ENCODE measurements around the gene C3orf38.
A peak's percentile ranks its signal among the peaks of the same experiment; 100 is the strongest.

The C3orf38 gene

DNA sequence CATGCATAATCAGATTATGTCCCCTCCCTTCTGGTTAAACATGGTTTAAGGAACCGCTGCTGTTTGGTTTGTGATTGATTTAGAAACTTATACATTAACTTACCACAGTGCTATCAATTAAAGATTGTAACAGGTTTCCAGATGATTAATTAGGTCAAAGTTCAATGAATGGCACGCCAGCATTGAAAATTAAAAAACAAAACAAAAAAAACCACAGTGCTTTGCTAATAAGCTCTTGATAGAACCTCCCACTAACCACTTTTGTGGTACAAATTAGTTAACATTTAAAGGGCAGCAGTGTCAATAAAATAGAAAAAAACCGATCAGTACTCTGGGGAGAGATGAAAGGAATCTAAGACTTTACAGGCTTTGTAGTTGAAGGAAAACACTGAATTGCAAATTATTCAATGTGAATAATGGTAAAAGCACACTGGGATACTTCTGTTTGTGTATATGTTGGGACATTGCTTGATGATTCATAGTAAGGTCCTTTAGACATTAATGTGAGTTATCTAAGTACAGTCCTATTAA is 7.6 kb upstream of the C3orf38 start:
- TF ChIP-seq CEBPB (IDR thresholded peaks at IDR 0.05): no peak
- TF ChIP-seq YY1 (IDR thresholded peaks at IDR 0.05; ENCODE audit: low read depth): no peak
- no peak for TF ChIP-seq EGR1 (IDR thresholded peaks at IDR 0.05)
- TF ChIP-seq ZBTB7A (IDR thresholded peaks at IDR 0.05; ENCODE audit: low read depth): no peak
- no peak for TF ChIP-seq TAF1 (IDR thresholded peaks at IDR 0.05; ENCODE audit: low read depth)
- no peak for TF ChIP-seq EP300 (IDR thresholded peaks at IDR 0.05; ENCODE audit: borderline replicate concordance)
- no peak for TF ChIP-seq NFIC (IDR thresholded peaks at IDR 0.05)
- no peak for TF ChIP-seq TEAD4 (IDR thresholded peaks at IDR 0.05)
- no peak for TF ChIP-seq TCF12 (IDR thresholded peaks at IDR 0.05; ENCODE audit: low read depth)
- TF ChIP-seq RAD21 (IDR thresholded peaks at IDR 0.05; ENCODE audit: low read depth): no peak
- TF ChIP-seq, protein P1, sequence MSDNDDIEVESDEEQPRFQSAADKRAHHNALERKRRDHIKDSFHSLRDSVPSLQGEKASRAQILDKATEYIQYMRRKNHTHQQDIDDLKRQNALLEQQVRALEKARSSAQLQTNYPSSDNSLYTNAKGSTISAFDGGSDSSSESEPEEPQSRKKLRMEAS (IDR thresholded peaks at IDR 0.05): no peak
- TF ChIP-seq, protein P2, sequence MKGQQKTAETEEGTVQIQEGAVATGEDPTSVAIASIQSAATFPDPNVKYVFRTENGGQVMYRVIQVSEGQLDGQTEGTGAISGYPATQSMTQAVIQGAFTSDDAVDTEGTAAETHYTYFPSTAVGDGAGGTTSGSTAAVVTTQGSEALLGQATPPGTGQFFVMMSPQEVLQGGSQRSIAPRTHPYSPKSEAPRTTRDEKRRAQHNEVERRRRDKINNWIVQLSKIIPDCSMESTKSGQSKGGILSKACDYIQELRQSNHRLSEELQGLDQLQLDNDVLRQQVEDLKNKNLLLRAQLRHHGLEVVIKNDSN (IDR thresholded peaks at IDR 0.05): no peak
- no peak for TF ChIP-seq CREB1 (IDR thresholded peaks at IDR 0.05; ENCODE audit: low read depth)
- TF ChIP-seq, protein P3, sequence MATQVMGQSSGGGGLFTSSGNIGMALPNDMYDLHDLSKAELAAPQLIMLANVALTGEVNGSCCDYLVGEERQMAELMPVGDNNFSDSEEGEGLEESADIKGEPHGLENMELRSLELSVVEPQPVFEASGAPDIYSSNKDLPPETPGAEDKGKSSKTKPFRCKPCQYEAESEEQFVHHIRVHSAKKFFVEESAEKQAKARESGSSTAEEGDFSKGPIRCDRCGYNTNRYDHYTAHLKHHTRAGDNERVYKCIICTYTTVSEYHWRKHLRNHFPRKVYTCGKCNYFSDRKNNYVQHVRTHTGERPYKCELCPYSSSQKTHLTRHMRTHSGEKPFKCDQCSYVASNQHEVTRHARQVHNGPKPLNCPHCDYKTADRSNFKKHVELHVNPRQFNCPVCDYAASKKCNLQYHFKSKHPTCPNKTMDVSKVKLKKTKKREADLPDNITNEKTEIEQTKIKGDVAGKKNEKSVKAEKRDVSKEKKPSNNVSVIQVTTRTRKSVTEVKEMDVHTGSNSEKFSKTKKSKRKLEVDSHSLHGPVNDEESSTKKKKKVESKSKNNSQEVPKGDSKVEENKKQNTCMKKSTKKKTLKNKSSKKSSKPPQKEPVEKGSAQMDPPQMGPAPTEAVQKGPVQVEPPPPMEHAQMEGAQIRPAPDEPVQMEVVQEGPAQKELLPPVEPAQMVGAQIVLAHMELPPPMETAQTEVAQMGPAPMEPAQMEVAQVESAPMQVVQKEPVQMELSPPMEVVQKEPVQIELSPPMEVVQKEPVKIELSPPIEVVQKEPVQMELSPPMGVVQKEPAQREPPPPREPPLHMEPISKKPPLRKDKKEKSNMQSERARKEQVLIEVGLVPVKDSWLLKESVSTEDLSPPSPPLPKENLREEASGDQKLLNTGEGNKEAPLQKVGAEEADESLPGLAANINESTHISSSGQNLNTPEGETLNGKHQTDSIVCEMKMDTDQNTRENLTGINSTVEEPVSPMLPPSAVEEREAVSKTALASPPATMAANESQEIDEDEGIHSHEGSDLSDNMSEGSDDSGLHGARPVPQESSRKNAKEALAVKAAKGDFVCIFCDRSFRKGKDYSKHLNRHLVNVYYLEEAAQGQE (IDR thresholded peaks at IDR 0.05; ENCODE audit: low read depth): no peak
- no peak for TF ChIP-seq FOXM1 (IDR thresholded peaks at IDR 0.05; ENCODE audit: borderline replicate concordance, low read depth)

DNA sequence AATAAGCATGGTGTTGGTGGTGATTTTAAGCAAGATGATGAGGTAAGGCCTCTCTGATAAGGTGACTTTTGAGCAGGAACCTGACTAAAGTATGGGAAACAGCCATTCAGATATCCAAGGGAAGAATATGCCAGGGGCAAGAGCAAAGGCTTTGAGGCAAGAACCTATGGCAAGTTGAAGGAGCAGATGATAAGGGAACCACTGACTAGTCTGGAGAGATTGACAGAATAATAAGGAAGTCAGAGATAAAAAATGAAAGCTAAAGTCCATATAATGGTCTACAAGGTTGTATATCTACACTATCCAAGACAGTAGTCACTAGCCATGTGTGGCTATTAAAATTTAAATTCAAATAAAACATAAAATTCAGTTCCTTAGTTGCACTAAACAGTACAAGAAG is 2.5 kb upstream of the C3orf38 start:
- TF ChIP-seq FOXM1 (IDR thresholded peaks at IDR 0.05; ENCODE audit: borderline replicate concordance, low read depth) (no peak), TEAD4 (IDR thresholded peaks at IDR 0.05) (no peak)

DNA sequence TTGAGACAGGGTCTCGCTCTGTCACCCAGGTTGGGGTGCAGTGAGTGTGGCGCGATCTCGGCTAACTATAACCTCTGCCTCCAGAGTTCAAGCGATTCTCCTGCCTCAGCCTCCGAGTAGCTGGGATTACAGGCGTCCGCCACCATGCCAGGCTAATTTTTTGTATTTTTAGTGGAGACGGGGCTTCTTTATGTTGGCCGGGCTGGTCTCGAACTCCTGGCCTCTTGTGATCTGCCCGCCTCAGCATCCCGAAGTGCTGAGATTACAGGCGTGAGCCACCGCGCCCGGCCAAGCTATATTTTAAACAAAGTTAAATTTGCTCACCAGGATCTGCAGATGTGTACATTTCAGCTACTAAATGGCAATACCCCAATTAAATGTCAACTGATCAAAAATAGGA is 1.1 kb upstream of the C3orf38 start:
- TF ChIP-seq, protein P1 (IDR thresholded peaks at IDR 0.05): no peak
- TF ChIP-seq FOXM1 (IDR thresholded peaks at IDR 0.05; ENCODE audit: borderline replicate concordance, low read depth): no peak

DNA sequence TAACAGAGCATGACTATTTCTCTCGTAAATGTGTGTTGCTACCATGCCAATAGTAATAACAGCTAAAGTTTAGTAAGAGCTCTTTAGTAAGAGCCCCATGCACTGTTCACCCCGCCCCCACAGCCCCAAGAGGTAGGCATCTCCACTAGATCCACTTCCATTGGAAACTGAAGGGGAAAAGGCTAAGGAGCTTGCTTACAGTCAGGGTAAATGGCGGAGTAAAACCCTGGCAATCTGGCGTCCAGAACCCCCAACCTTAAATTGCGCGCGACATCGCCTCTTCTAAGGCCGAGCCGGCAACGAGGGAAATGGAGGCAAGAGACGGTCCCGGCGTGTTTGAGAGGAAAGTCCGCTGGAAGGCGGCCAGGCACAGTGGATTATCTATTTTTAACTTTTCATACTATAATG is 654 bp upstream of the C3orf38 start:
- TF ChIP-seq RAD21 (IDR thresholded peaks at IDR 0.05; ENCODE audit: low read depth) (no peak), EGR1 (IDR thresholded peaks at IDR 0.05) (peak; percentile 6; the same call in 1 of the 2 replicates)
- TF ChIP-seq, protein P1 (IDR thresholded peaks at IDR 0.05): no peak; the same call in 1 of the 2 replicates

DNA sequence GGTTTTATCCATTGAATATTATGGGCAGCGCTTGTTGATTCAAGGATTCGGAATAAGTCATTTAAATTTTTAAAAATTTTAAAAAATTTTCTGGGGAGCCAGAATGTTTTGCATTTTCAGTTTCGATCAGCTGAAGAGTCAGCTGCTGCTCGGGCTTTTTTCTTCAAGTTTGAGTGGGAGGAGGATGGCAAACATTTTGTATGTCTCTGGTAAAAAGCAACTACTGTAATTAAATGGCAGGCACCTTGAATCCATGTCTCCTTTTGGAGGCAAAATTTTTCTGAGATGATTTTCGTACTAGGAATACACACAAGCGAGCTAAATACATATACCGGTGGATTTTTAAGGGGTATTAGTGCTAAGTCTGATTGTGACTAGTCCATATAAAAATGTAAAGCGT is 612 bp downstream of the C3orf38 start:
- TF ChIP-seq, protein P2 (IDR thresholded peaks at IDR 0.05): no peak
- no peak for TF ChIP-seq RAD21 (IDR thresholded peaks at IDR 0.05; ENCODE audit: low read depth)
- no peak for TF ChIP-seq TCF12 (IDR thresholded peaks at IDR 0.05; ENCODE audit: low read depth)
- TF ChIP-seq EP300 (IDR thresholded peaks at IDR 0.05; ENCODE audit: borderline replicate concordance): no peak
- TF ChIP-seq CREB1 (IDR thresholded peaks at IDR 0.05; ENCODE audit: low read depth): no peak
- TF ChIP-seq, protein P3 (IDR thresholded peaks at IDR 0.05; ENCODE audit: low read depth): no peak
- TF ChIP-seq TAF1 (IDR thresholded peaks at IDR 0.05; ENCODE audit: low read depth): no peak
- no peak for TF ChIP-seq CEBPB (IDR thresholded peaks at IDR 0.05)
- TF ChIP-seq ZBTB7A (IDR thresholded peaks at IDR 0.05; ENCODE audit: low read depth): no peak
- TF ChIP-seq EGR1 (IDR thresholded peaks at IDR 0.05): no peak
- TF ChIP-seq YY1 (IDR thresholded peaks at IDR 0.05; ENCODE audit: low read depth): no peak
- TF ChIP-seq, protein P1 (IDR thresholded peaks at IDR 0.05): no peak
- no peak for TF ChIP-seq FOXM1 (IDR thresholded peaks at IDR 0.05; ENCODE audit: borderline replicate concordance, low read depth)

DNA sequence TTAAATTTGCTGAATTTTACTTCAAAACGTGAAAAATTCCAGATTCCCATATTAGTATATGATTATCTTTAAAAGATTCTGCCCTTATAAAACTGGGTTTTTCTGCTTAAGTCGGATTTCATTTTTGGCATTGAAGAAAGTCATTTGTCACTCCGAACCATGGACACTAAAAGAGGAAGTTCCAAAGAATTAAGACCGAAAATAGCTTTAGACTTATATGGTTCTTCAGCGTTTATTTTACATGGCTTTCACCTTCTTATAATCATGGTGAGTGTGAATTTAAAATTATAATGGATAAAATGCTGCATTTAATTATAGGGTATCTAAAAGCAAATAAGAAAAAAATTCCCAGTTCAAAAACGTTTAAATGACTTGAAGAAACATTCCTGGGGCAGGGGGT is 1.0 kb downstream of the C3orf38 start:
- TF ChIP-seq, protein P1 (IDR thresholded peaks at IDR 0.05): no peak
- TF ChIP-seq YY1 (IDR thresholded peaks at IDR 0.05; ENCODE audit: low read depth): no peak
- no peak for TF ChIP-seq FOXM1 (IDR thresholded peaks at IDR 0.05; ENCODE audit: borderline replicate concordance, low read depth)
- no peak for TF ChIP-seq ZBTB7A (IDR thresholded peaks at IDR 0.05; ENCODE audit: low read depth)
- TF ChIP-seq, protein P2 (IDR thresholded peaks at IDR 0.05): no peak
- TF ChIP-seq, protein P3 (IDR thresholded peaks at IDR 0.05; ENCODE audit: low read depth): no peak
- TF ChIP-seq CEBPB (IDR thresholded peaks at IDR 0.05): no peak
- no peak for TF ChIP-seq TCF12 (IDR thresholded peaks at IDR 0.05; ENCODE audit: low read depth)
- no peak for TF ChIP-seq NFIC (IDR thresholded peaks at IDR 0.05)
- TF ChIP-seq TEAD4 (IDR thresholded peaks at IDR 0.05): no peak
- no peak for TF ChIP-seq CREB1 (IDR thresholded peaks at IDR 0.05; ENCODE audit: low read depth)
- no peak for TF ChIP-seq TAF1 (IDR thresholded peaks at IDR 0.05; ENCODE audit: low read depth)
- TF ChIP-seq EGR1 (IDR thresholded peaks at IDR 0.05): no peak
- TF ChIP-seq RAD21 (IDR thresholded peaks at IDR 0.05; ENCODE audit: low read depth): no peak
- TF ChIP-seq EP300 (IDR thresholded peaks at IDR 0.05; ENCODE audit: borderline replicate concordance): no peak
